Tibial nerve (tissue), 4 donors: Measurements from ENCODE around the gene OPCML.

Experiments
- EP300 ChIP-seq, 2 donors: sonication (generic); formaldehyde crosslinking; IDR thresholded peaks; one replicate each; pipeline ENCODE4 v1.6.1; 2017; ENCODE audit warnings: antibody characterized with exemption in 2 of 2, mild to moderate bottlenecking in 1 of 2
- POLR2A ChIP-seq, 2 donors: fragments of 450-650 bp; IDR thresholded peaks; one replicate each; pipeline ENCODE4 v1.6.1; 2017; ENCODE audit warnings: antibody characterized with exemption in 2 of 2, mild to moderate bottlenecking in 2 of 2, moderate library complexity in 2 of 2
- TF ChIP-seq, protein P1 (sequence below), 5 experiments: fragments of 200-600 bp in 3 of 5; fragments of 450-650 bp in 2 of 5; sonication (generic) in 3 of 5; IDR thresholded peaks; one replicate each; pipeline ENCODE4 v1.5.1; 2016 to 2019; ENCODE audit warnings: antibody characterized with exemption in 5 of 5, mild to moderate bottlenecking in 3 of 5, moderate library complexity in 2 of 5

GRCh38 chr11:132848336-132848735, 684.0 kb downstream of the OPCML start:
- TF ChIP-seq, protein P1, sequence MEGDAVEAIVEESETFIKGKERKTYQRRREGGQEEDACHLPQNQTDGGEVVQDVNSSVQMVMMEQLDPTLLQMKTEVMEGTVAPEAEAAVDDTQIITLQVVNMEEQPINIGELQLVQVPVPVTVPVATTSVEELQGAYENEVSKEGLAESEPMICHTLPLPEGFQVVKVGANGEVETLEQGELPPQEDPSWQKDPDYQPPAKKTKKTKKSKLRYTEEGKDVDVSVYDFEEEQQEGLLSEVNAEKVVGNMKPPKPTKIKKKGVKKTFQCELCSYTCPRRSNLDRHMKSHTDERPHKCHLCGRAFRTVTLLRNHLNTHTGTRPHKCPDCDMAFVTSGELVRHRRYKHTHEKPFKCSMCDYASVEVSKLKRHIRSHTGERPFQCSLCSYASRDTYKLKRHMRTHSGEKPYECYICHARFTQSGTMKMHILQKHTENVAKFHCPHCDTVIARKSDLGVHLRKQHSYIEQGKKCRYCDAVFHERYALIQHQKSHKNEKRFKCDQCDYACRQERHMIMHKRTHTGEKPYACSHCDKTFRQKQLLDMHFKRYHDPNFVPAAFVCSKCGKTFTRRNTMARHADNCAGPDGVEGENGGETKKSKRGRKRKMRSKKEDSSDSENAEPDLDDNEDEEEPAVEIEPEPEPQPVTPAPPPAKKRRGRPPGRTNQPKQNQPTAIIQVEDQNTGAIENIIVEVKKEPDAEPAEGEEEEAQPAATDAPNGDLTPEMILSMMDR (IDR thresholded peaks at IDR 0.05): no peak
- TF ChIP-seq POLR2A (IDR thresholded peaks at IDR 0.05) (no peak), EP300 (IDR thresholded peaks at IDR 0.05) (no peak)
